ENCODE data around the gene FCRLB.

FCRLB gene

GRCh38 chr1:161731241-161731640 is 9.9 kb downstream of the FCRLB start:
- Histone ChIP-seq H3K9me3 (no peaks in the 10 kb centered on the region), H3K4me1 (no peaks in the 10 kb centered on the region), H3K4me3 (ENCODE audit: low read depth, low read length) (no peak overlapping the region), H3K36me3 (no peaks in the 10 kb centered on the region), H3K27me3 (peaks cover 42% of the 10 kb centered on the region)
- no peak for DNase-seq
- TF ChIP-seq CTCF (IDR thresholded peaks at IDR 0.05; ENCODE audit: low read depth, low read length), result no peak

- no peak overlapping the region for H3K4me3 ChIP-seq (ENCODE audit: low read depth, low read length)
- no peak for DNase-seq
- TF ChIP-seq CTCF (IDR thresholded peaks at IDR 0.05; ENCODE audit: low read depth, low read length), result no peak
- peaks cover 42% of the 10 kb centered on the region for H3K27me3 ChIP-seq
- no peaks in the 10 kb centered on the region for H3K4me1 ChIP-seq
- H3K36me3 ChIP-seq, result no peaks in the 10 kb centered on the region
- H3K9me3 ChIP-seq, result no peaks in the 10 kb centered on the region
These were observed 10.8 kb downstream of the FCRLB start for GRCh38 chr1:161731981-161732718.

GRCh38 chr1:161733526-161733925 is 12.2 kb downstream of the FCRLB start:
- no peak for TF ChIP-seq CTCF (IDR thresholded peaks at IDR 0.05; ENCODE audit: low read depth, low read length)
- Histone ChIP-seq H3K4me3 (ENCODE audit: low read depth, low read length) (no peak overlapping the region), H3K4me1 (no peaks in the 10 kb centered on the region), H3K27me3 (peaks cover 42% of the 10 kb centered on the region), H3K36me3 (no peaks in the 10 kb centered on the region), H3K9me3 (no peaks in the 10 kb centered on the region)
- no peak for DNase-seq

GRCh38 chr1:161735837-161736236 is 14.5 kb downstream of the FCRLB start:
- Histone ChIP-seq H3K9me3 (no peaks in the 10 kb centered on the region), H3K27me3 (peaks cover 42% of the 10 kb centered on the region), H3K4me1 (no peaks in the 10 kb centered on the region), H3K36me3 (no peaks in the 10 kb centered on the region), H3K4me3 (ENCODE audit: low read depth, low read length) (no peak overlapping the region)
- no peak for TF ChIP-seq CTCF (IDR thresholded peaks at IDR 0.05; ENCODE audit: low read depth, low read length)
- DNase-seq, result no peak

GRCh38 chr1:161736335-161736969 is 15.1 kb downstream of the FCRLB start:
- Histone ChIP-seq H3K9me3 (no peaks in the 10 kb centered on the region), H3K4me3 (ENCODE audit: low read depth, low read length) (no peak overlapping the region), H3K36me3 (no peaks in the 10 kb centered on the region), H3K27me3 (peaks cover 36% of the 10 kb centered on the region), H3K4me1 (no peaks in the 10 kb centered on the region)
- TF ChIP-seq CTCF (IDR thresholded peaks at IDR 0.05; ENCODE audit: low read depth, low read length), result no peak
- DNase-seq, result no peak

GRCh38 chr1:161737625-161738024 is 16.3 kb downstream of the FCRLB start:
- peaks cover 26% of the 10 kb centered on the region for H3K27me3 ChIP-seq
- no peak for DNase-seq
- TF ChIP-seq CTCF (IDR thresholded peaks at IDR 0.05; ENCODE audit: low read depth, low read length), result no peak
- no peaks in the 10 kb centered on the region for H3K9me3 ChIP-seq
- no peaks in the 10 kb centered on the region for H3K36me3 ChIP-seq
- no peaks in the 10 kb centered on the region for H3K4me1 ChIP-seq
- no peak overlapping the region for H3K4me3 ChIP-seq (ENCODE audit: low read depth, low read length)
